Endothelial cell (in vitro differentiated cells): Measurements from ENCODE around the gene TNFAIP8. TPM values are rescaled to one million over a fixed set of nuclear protein-coding genes. Genes with fewer than 3 reads are reported as not detected.
"Not testable (repeated sequence)": the region's sequence is repeated elsewhere in the genome, so short reads cannot be mapped to it uniquely, and the experiment has no call there.

Experiments
- DNase-seq: peaks from one replicate; pipeline ENCODE4 v3.0.0; 2021; ENCODE audit warnings: low spot score
- H3K27ac Mint-ChIP-seq: one replicate; pipeline ENCODE4 v1.8.0; 2021; ENCODE audit warnings: mixed read lengths, inconsistent platforms; ENCODE audit not compliant: unreplicated experiment
- H3K27me3 Mint-ChIP-seq: one replicate; pipeline ENCODE4 v1.8.0; 2021; ENCODE audit warnings: mild to moderate bottlenecking, moderate library complexity, mixed read lengths, inconsistent platforms; ENCODE audit not compliant: unreplicated experiment
- H3K36me3 Mint-ChIP-seq: one replicate; pipeline ENCODE4 v1.8.0; 2021; ENCODE audit warnings: mild to moderate bottlenecking, low read depth, mixed read lengths, inconsistent platforms; ENCODE audit not compliant: unreplicated experiment
- H3K4me1 Mint-ChIP-seq: one replicate; pipeline ENCODE4 v1.8.0; 2021; ENCODE audit warnings: mild to moderate bottlenecking, mixed read lengths, inconsistent platforms; ENCODE audit not compliant: unreplicated experiment
- H3K4me3 Mint-ChIP-seq: one replicate; pipeline ENCODE4 v1.8.0; 2021; ENCODE audit warnings: mild to moderate bottlenecking, mixed read lengths, inconsistent platforms; ENCODE audit not compliant: unreplicated experiment
- H3K9me3 Mint-ChIP-seq: one replicate; pipeline ENCODE4 v1.8.0; 2021; ENCODE audit warnings: mixed read lengths, inconsistent platforms; ENCODE audit not compliant: unreplicated experiment
- total RNA-seq: library from RNA; stranded (reverse); fragmentation: NEBNext Ultra II Directional; extraction: Animal tissue kit (Norgen Biotek cat#: 25700); gene quantifications from one replicate; pipeline ENCODE4 v1.2.1, GENCODE V29; 2021; ENCODE audit not compliant: unreplicated experiment
- TF ChIP-seq, protein P1 (sequence below): fragments of 200-600 bp; sonication (generic); IDR thresholded peaks from one replicate; pipeline ENCODE4 v1.5.0; 2021; ENCODE audit warnings: antibody characterized with exemption; ENCODE audit not compliant: unreplicated experiment

Gene TNFAIP8
- total RNA-seq, 1 donor from 2014 or later: 7.9 TPM

DNA sequence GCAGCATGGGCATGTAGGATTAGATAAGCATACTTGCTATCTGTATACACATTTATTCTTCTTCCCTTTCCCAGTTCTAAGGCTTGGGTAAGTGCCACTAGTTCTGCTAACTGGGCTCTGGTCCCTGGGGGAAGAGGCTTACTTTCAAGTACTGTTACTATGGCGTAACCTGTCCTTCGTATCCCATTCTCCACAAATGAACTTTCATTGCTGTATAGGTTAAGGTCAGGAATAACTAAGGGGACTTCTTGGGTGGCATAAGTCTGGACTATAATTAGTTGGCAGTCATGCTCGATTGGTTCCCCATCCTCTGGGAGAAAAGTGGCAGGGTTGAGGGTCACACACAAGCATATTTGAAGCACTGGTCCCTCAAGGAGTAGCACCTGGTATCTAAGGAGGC, 72.8 kb downstream of the TNFAIP8 start:
- H3K36me3 Mint-ChIP-seq, H3K4me3 Mint-ChIP-seq, H3K9me3 Mint-ChIP-seq, H3K27me3 Mint-ChIP-seq, DNase-seq: not testable (repeated sequence)
- Mint-ChIP-seq H3K4me1 (peaks cover 21% of the 10 kb centered on the region), H3K27ac (peak overlapping the region; percentile 82)

DNA sequence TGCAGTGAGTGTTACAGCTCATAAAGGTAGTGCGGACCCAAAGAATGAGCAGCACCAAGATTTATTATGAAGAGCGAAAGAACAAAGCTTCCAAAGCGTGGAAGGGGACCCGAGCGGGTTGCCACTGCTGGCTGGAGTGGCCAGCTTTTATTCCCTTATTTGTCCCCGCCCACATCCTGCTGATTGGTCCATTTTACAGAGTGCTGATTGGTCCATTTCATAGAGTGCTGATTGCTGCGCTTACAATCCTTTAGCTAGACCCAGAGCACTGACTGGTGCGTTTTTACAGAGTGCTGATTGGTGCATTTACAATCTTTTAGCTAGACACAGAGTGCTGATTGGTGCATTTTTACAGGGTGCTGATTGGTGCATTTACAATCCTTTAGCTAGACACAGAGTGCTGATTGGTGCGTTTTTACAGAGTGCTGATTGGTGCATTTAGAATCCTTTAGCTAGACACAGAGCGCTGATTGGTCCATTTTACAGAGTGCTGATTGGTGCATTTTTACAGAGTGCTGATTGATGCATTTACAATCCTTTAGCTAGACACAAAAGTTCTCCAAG, 76.9 kb downstream of the TNFAIP8 start:
- not testable (repeated sequence) for H3K9me3 Mint-ChIP-seq, H3K4me1 Mint-ChIP-seq, H3K27me3 Mint-ChIP-seq, H3K4me3 Mint-ChIP-seq, H3K36me3 Mint-ChIP-seq, DNase-seq, H3K27ac Mint-ChIP-seq

DNA sequence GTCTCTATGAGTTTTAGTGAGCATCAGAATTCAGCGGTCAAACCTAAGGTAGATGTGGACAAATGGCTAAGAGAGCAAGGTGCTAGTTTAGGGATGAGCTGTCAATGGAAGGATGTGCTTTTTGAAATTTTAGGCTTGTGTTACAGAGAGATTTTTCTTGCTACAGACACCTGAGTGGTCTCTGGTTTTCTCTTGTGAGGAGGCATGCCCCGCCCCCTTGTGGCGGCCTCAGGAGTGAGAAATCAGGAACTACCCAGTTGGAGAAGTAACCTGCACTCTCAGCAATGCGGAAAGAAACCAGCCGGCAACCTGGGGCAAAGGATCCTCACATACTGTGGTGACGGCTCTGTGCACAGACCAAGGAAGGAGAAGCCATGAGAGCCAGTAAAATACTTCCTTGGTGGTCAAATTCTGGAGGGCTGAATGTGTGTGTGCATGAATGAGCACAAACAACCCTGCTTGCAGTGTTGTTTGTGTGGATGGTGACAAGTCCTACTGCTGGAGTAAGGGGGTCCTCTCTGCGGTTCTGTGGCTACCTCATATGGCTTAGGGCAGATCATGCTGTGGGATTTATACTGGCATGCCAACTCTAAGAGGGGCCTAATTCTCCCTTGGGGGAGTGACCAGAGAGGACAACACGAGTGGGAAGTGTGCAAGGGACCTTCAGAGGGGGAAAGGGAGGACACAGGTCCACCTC, 79.8 kb downstream of the TNFAIP8 start:
- Mint-ChIP-seq H3K27me3 (peaks cover 1% of the 10 kb centered on the region), H3K4me1 (peaks cover 4% of the 10 kb centered on the region), H3K9me3 (no peaks in the 10 kb centered on the region), H3K4me3 (no peak overlapping the region), H3K27ac (no peak overlapping the region), H3K36me3 (peaks cover 5% of the 10 kb centered on the region)
- DNase-seq: peak; percentile 61
- TF ChIP-seq, protein P1, sequence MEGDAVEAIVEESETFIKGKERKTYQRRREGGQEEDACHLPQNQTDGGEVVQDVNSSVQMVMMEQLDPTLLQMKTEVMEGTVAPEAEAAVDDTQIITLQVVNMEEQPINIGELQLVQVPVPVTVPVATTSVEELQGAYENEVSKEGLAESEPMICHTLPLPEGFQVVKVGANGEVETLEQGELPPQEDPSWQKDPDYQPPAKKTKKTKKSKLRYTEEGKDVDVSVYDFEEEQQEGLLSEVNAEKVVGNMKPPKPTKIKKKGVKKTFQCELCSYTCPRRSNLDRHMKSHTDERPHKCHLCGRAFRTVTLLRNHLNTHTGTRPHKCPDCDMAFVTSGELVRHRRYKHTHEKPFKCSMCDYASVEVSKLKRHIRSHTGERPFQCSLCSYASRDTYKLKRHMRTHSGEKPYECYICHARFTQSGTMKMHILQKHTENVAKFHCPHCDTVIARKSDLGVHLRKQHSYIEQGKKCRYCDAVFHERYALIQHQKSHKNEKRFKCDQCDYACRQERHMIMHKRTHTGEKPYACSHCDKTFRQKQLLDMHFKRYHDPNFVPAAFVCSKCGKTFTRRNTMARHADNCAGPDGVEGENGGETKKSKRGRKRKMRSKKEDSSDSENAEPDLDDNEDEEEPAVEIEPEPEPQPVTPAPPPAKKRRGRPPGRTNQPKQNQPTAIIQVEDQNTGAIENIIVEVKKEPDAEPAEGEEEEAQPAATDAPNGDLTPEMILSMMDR: peak; percentile 52

DNA sequence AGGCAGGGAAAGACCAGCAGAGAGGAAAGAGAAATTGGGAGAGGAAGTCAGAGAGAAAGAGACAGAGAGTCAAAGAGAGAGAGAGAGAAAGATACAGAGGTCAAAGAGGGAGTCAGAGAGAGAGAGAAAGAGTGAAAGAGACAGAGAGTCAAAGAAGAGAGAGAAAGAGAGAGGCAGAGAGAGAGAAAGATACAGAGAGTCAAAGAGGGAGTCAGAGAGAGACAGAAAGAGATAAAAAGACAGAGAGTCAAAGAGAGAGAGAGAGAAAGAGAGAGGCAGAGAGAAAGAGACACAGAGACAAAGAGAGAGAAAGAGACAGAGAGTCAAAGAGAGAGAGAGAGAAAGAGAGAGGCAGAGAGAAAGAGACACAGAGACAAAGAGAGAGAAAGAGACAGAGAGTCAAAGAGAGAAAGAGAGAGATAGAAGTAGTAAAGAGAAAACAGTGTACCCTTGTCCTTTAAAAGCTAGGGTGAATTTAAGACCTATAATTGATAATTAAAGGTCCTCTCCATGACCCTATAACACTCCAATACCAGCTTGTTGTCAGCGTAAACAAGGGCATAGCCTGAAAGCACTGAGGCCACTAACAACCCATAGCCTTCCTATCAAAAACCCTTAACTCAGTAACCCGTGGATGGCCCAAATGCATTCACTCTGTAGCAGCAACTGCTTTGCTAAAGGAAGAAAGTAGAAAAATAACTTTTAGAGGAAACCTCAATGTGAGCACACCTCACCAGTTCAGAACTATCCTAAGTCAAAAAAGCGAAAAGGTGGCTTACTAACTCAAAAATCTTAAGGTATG, 82.2 kb downstream of the TNFAIP8 start:
- H3K36me3 Mint-ChIP-seq, H3K4me1 Mint-ChIP-seq, H3K4me3 Mint-ChIP-seq, H3K27ac Mint-ChIP-seq, DNase-seq, H3K9me3 Mint-ChIP-seq, H3K27me3 Mint-ChIP-seq: not testable (repeated sequence)

DNA sequence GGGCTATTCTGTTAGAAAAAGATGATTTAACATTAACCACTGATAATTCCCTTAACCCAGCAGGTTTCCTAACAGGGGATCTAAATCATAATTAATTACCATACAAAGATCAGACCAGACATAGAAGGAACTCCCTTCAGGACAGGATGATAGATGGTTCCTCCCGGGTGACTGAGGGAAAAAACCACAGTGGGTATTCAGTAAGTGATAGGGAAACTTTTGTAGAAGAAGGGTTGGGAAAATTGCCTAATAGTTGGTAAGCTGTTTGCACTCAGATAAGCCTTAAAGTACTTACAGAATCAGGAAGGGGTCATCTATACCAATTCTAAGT, 82.7 kb downstream of the TNFAIP8 start:
- not testable (repeated sequence) for H3K9me3 Mint-ChIP-seq, H3K4me3 Mint-ChIP-seq, H3K36me3 Mint-ChIP-seq, DNase-seq, H3K27me3 Mint-ChIP-seq, H3K4me1 Mint-ChIP-seq, H3K27ac Mint-ChIP-seq

DNA sequence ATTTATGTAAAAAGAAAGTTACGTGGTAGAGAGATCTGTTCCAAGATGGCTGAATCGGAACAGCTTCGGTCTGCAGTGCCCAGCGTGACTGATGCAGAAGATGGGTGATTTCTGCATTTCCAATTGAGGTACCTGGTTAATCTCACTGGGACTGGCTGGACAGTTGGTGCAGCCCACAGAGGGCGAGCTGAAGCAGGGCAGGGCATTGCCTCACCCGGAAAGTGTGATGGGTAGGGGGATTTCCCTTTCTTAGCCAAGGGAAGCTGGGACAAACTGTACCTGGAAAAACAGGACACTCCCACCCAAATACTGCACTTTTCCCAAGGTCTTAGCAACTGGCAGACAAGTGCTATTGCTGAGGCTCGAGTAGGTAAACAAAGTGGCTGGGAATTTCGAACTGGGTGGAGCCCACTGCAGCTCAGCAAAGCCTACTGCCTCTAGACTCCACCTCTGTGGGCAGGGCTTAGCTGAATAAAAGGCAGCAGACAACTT, 83.4 kb downstream of the TNFAIP8 start:
- Mint-ChIP-seq H3K27ac (no peak overlapping the region), H3K9me3 (no peaks in the 10 kb centered on the region), H3K4me3 (no peak overlapping the region), H3K4me1 (peaks cover 4% of the 10 kb centered on the region), H3K36me3 (no peaks in the 10 kb centered on the region), H3K27me3 (peaks cover 1% of the 10 kb centered on the region)
- TF ChIP-seq, protein P1: no peak
- DNase-seq: no peak

DNA sequence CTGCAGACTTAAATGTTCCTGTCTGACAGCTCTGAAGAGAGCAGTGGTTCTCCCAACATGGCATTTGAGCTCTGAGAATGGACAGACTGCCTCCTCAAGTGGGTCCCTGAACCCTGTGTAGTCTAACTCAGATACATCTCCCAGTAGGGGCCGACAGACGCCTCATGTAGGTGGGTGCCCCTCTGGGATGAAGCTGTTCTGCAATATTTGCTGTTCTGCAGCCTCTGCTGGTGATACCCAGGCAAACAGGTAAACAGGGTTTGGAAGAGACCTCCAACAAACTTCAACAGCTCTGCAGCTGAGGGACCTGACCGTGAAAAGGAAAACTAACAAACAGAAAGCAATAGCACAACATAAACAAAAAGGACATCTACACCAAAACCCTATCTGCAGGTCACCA, 83.8 kb downstream of the TNFAIP8 start:
- DNase-seq, H3K4me1 Mint-ChIP-seq, H3K4me3 Mint-ChIP-seq, H3K27ac Mint-ChIP-seq, H3K9me3 Mint-ChIP-seq, H3K36me3 Mint-ChIP-seq, H3K27me3 Mint-ChIP-seq: not testable (repeated sequence)

DNA sequence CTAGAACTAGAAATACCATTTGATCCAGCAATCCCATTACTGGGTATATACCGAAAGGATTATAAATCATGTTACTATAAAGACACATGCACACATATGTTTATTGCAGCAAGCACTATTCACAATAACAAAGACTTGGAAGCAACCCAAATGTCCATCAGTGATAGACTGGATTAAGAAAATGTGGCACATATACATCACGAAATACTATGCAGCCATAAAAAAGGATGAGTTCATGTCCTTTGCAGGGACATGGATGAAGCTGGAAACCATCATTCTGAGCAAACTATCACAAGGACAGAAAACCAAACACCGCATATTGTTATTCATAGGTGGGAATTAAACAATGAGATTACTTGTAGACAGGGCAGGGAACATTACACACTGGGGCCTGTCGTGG, 88.8 kb downstream of the TNFAIP8 start:
- not testable (repeated sequence) for H3K36me3 Mint-ChIP-seq, H3K9me3 Mint-ChIP-seq, H3K4me3 Mint-ChIP-seq, H3K4me1 Mint-ChIP-seq, DNase-seq, H3K27me3 Mint-ChIP-seq, H3K27ac Mint-ChIP-seq
